HepG2 (cell line): Measurements from ENCODE around the gene KCNQ2. TPM values are rescaled to one million over a fixed set of nuclear protein-coding genes. Genes with fewer than 3 reads are reported as not detected.
A peak's percentile ranks its signal among the peaks of the same experiment; 100 is the strongest.

ENCODE experiments used
- ATAC-seq: fragments of 200-7000 bp; cut with Tn5 transposase; 3 replicates; pipeline ENCODE4 v1.9.1; 2020; ENCODE audit warnings: mild to moderate bottlenecking, moderate library complexity
- BruUV-seq: library from RNA; stranded (reverse); fragments of 400-500 nt; replicated peaks from 2 replicates; lab custom pipeline; 2021; lab: Mats Ljungman, UMichigan
- CTCF ChIA-PET: fragments of 300-600 bp; formaldehyde crosslinking; extraction: SDS; loops from one replicate; lab custom pipeline; 2021; ENCODE audit warnings: low total read pairs, inconsistent platforms, low intra/inter-chr PET ratio; lab: Yijun Ruan, JAX
- POLR2A ChIA-PET: fragments of 350-600 bp; sonication (Branson Sonifier 250); formaldehyde crosslinking; loops from one replicate; lab custom pipeline; 2020; ENCODE audit warnings: antibody characterized with exemption, inconsistent platforms; lab: Yijun Ruan, JAX
- DNase-seq: peaks from one replicate; pipeline ENCODE4 v3.0.0-alpha.2; 2015; ENCODE audit warnings: low spot score
- FAIRE-seq: peaks from 3 replicates; lab custom pipeline; 2011; peaks lifted over from hg19 to GRCh38; lab: Jason Lieb, UNC
- H2AFZ ChIP-seq: one replicate; pipeline ENCODE4 v1.6.1; 2011; ENCODE audit warnings: low read length, inconsistent platforms
- H3K27ac ChIP-seq: fragments of 300-600 bp; 3 replicates; pipeline ENCODE4 v1.8.0; 2011; ENCODE audit warnings: mixed run types, mild to moderate bottlenecking, mixed read lengths, low read length, inconsistent platforms; ENCODE audit not compliant: insufficient read depth; ENCODE audit errors: extremely low read length
- H3K27me3 ChIP-seq, 2 experiments: fragments of 200-600 bp in 1 of 2; 2 replicates in 1 of 2; 3 replicates in 1 of 2; pipeline versions ENCODE4 v1.6.0 to v1.8.0; 2011; ENCODE audit warnings: low read length in 2 of 2, mild to moderate bottlenecking in 2 of 2, moderate library complexity in 2 of 2, inconsistent platforms in 1 of 2; ENCODE audit not compliant: insufficient read depth in 2 of 2, control insufficient read depth in 1 of 2
- H3K36me3 ChIP-seq, 2 experiments: fragments of 200-600 bp in 1 of 2; replicated peaks in 1 of 2; 2 replicates in 1 of 2; 3 replicates in 1 of 2; pipeline versions ENCODE4 v1.5.1 to v1.8.0; 2011; ENCODE audit warnings: low read length in 2 of 2, inconsistent platforms in 1 of 2; ENCODE audit not compliant: insufficient read depth in 2 of 2, control insufficient read depth in 1 of 2
- H3K4me1 ChIP-seq: 2 replicates; pipeline ENCODE4 v1.5.1; 2012; ENCODE audit warnings: low read length, inconsistent platforms; ENCODE audit not compliant: insufficient read depth
- H3K4me2 ChIP-seq: 2 replicates; pipeline ENCODE4 v1.6.0; 2011; ENCODE audit warnings: low read depth, low read length, inconsistent platforms
- H3K4me3 ChIP-seq, 3 experiments: fragments of 200-600 bp in 1 of 3; sonication (generic), shearing (Covaris generic) in 1 of 3; replicated peaks in 1 of 3; 2 replicates each; pipeline ENCODE4 v1.5.1; 2011 to 2016; ENCODE audit warnings: low read length in 3 of 3, inconsistent platforms in 2 of 3, low read depth in 2 of 3, mild to moderate bottlenecking in 2 of 3, control low read depth in 1 of 3, mixed read lengths in 1 of 3; ENCODE audit not compliant: insufficient read depth in 1 of 3
- H3K79me2 ChIP-seq: one replicate; pipeline ENCODE4 v1.6.1; 2011; ENCODE audit warnings: low read length, inconsistent platforms; ENCODE audit not compliant: insufficient read depth
- H3K9ac ChIP-seq: 2 replicates; pipeline ENCODE4 v1.6.0; 2011; ENCODE audit warnings: mild to moderate bottlenecking, low read depth, low read length, inconsistent platforms; ENCODE audit not compliant: insufficient read depth
- H3K9me3 ChIP-seq: 2 replicates; pipeline ENCODE4 v1.5.1; 2012; ENCODE audit warnings: mild to moderate bottlenecking, low read length
- H4K20me1 ChIP-seq: 2 replicates; pipeline ENCODE4 v1.6.0; 2011; ENCODE audit warnings: inconsistent platforms, mild to moderate bottlenecking, low read length, moderate library complexity; ENCODE audit not compliant: insufficient read depth
- AGO2 ChIP-seq: fragments of 200-400 bp; formaldehyde crosslinking; optimal IDR thresholded peaks from 2 replicates; pipeline ENCODE3; 2017; ENCODE audit warnings: mild to moderate bottlenecking, low read depth, low read length, moderate library complexity
- FOXA3 ChIP-seq: IDR thresholded peaks from 2 replicates; pipeline ENCODE4 v1.6.1; 2016; ENCODE audit warnings: missing genetic modification reagents, missing compliant biosample characterization
- HES4 ChIP-seq: sonication (generic); formaldehyde crosslinking; IDR thresholded peaks from 2 replicates; pipeline ENCODE4 v1.9.0; 2021; ENCODE audit warnings: mild to moderate bottlenecking, missing genetic modification reagents, borderline replicate concordance
- NONO ChIP-seq, 2 experiments: fragments of 450-650 bp in 1 of 2; sonication (generic) in 1 of 2; formaldehyde crosslinking in 1 of 2; IDR thresholded peaks in 1 of 2; conservative IDR thresholded peaks in 1 of 2; 2 replicates each; pipeline versions ENCODE4 v1.6.1 to v1.8.0; 2017 to 2022; ENCODE audit warnings: mild to moderate bottlenecking in 1 of 2, missing genetic modification reagents in 1 of 2, moderate library complexity in 1 of 2
- NR2C2 ChIP-seq: sonication (generic); formaldehyde crosslinking; IDR thresholded peaks from 2 replicates; pipeline ENCODE4 v1.4.0; 2020; ENCODE audit warnings: missing genetic modification reagents, mild to moderate bottlenecking, moderate library complexity, borderline replicate concordance
- PRPF4 ChIP-seq: fragments of 200-400 bp; formaldehyde crosslinking; IDR thresholded peaks from 2 replicates; pipeline ENCODE4 v1.6.1; 2016; ENCODE audit warnings: low read length, low read depth; ENCODE audit not compliant: poor library complexity, severe bottlenecking
- RFX1 ChIP-seq: fragments of 450-650 bp; IDR thresholded peaks from 2 replicates; pipeline ENCODE4 v1.6.1; 2017
- RXRA ChIP-seq: sonication (generic); formaldehyde crosslinking; IDR thresholded peaks from 2 replicates; pipeline ENCODE4 v1.5.1; 2020; ENCODE audit warnings: missing genetic modification reagents
- SMYD3 ChIP-seq: sonication (generic); formaldehyde crosslinking; IDR thresholded peaks from 2 replicates; pipeline ENCODE4 v1.8.1; 2023; ENCODE audit warnings: mild to moderate bottlenecking, missing genetic modification reagents
- SOX5 ChIP-seq: IDR thresholded peaks from 2 replicates; pipeline ENCODE4 v1.6.1; 2016; ENCODE audit warnings: borderline replicate concordance
- ZNF143 ChIP-seq: sonication (generic); formaldehyde crosslinking; IDR thresholded peaks from 2 replicates; pipeline ENCODE4 v1.4.0; 2020; ENCODE audit warnings: missing genetic modification reagents
- ZNF232 ChIP-seq: sonication (generic); formaldehyde crosslinking; IDR thresholded peaks from 2 replicates; pipeline ENCODE4 v1.4.0; 2020; ENCODE audit warnings: missing genetic modification reagents, borderline replicate concordance
- ZNF3 ChIP-seq: IDR thresholded peaks from 2 replicates; pipeline ENCODE4 v1.7.0; 2017; ENCODE audit warnings: inconsistent platforms
- ZNF678 ChIP-seq: sonication (generic); formaldehyde crosslinking; IDR thresholded peaks from 2 replicates; pipeline ENCODE4 v1.4.0; 2020; ENCODE audit warnings: mild to moderate bottlenecking, missing genetic modification reagents
- ZNF761 ChIP-seq: sonication (generic); formaldehyde crosslinking; conservative IDR thresholded peaks from 2 replicates; pipeline ENCODE4 v1.4.0; 2020; ENCODE audit warnings: mild to moderate bottlenecking, missing genetic modification reagents
- ZNF773 ChIP-seq: sonication (generic); formaldehyde crosslinking; IDR thresholded peaks from 2 replicates; pipeline ENCODE4 v1.4.0; 2020; ENCODE audit warnings: missing genetic modification reagents, borderline replicate concordance
- WGBS: methylation state at CpG from one replicate; pipeline ENCODE4 v1.1.6; 2017; ENCODE audit warnings: low lambda C conversion rate; 5-methylcytosine and 5-hydroxymethylcytosine counted together
- in situ Hi-C: cut with HindIII; loops from 2 replicates; pipeline ENCODE4 v1.10.0; 2017; ENCODE audit warnings: low pct_unique_long_range_greater_than_20kb; ENCODE audit not compliant: extremely low pct_ligation_motif_present
- intact Hi-C: fragments of 100-400 bp; cut with micrococcal nuclease; formaldehyde crosslinking; loops from one replicate; pipeline ENCODE4 v1.10.0; 2022; ENCODE audit not compliant: unreplicated experiment
- polyA plus RNA-seq, 8 experiments: library from polyadenylated mRNA; depleted of rRNA in 3 of 8; stranded (reverse) in 7 of 8; unstranded in 1 of 8; fragments of >200 nt; fragmentation: Illumina TruSeq in 4 of 8; extraction: Trizol in 4 of 8; gene quantifications; 2 replicates each; pipeline versions ENCODE4 v1.2.1 to v1.2.3, GENCODE V29; 2011 to 2016; ENCODE audit warnings: low read depth in 4 of 8, missing spikeins in 1 of 8, mixed read lengths in 1 of 8; ENCODE audit not compliant: insufficient read depth in 1 of 8
- total RNA-seq, 5 experiments: library from RNA; depleted of rRNA; stranded (reverse); fragments of >200 nt; fragmentation: Illumina TruSeq; extraction: Trizol; gene quantifications; 2 replicates each; pipeline ENCODE4 v1.2.3, GENCODE V29; 2016; ENCODE audit warnings: low read depth in 1 of 5
- TF ChIP-seq, protein P1 (sequence below): sonication (generic); formaldehyde crosslinking; IDR thresholded peaks from 2 replicates; pipeline ENCODE4 v1.5.0; 2020; ENCODE audit warnings: missing genetic modification reagents
- TF ChIP-seq, protein P2 (sequence below): sonication (generic); formaldehyde crosslinking; IDR thresholded peaks from 2 replicates; pipeline ENCODE4 v1.4.0; 2020; ENCODE audit warnings: missing genetic modification reagents
- TF ChIP-seq, protein P3 (sequence below): sonication (generic); formaldehyde crosslinking; IDR thresholded peaks from 2 replicates; pipeline ENCODE4 v1.5.0; 2020; ENCODE audit warnings: missing genetic modification reagents, mild to moderate bottlenecking, borderline replicate concordance

Gene KCNQ2
- total and polyA plus RNA-seq, 2 of the 13 experiments (the other 11 are each of a cell fraction or from before 2014, with no cell fraction given) = not detected

DNA sequence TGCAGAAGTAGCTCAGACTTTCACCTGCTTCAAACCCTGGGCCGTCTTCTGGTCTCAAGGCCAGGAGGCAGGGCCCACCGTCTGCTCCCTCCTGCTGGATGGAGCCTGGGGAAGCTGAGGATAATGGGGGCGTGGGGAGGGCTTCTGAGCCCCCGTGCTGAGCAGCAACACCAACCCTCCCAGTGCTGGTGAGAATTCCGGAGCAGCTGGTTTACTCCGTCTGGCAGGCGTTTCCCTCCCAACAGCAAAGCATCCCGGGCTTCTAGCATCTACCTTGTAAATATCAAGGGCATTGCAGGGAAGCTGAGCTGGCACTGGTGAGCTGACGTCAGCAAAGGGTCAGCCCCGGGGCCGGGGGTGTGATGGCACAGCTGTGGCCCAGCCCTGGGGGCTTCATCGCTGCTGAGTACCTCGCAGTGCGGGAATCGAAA is 94.5 kb downstream of the KCNQ2 start (continued):
- TF ChIP-seq, protein P1, sequence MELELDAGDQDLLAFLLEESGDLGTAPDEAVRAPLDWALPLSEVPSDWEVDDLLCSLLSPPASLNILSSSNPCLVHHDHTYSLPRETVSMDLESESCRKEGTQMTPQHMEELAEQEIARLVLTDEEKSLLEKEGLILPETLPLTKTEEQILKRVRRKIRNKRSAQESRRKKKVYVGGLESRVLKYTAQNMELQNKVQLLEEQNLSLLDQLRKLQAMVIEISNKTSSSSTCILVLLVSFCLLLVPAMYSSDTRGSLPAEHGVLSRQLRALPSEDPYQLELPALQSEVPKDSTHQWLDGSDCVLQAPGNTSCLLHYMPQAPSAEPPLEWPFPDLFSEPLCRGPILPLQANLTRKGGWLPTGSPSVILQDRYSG (CRISPR knock-in tag) = no peak
- 0 out of 2 replicates have a peak, but pooled peaks have one; percentile 53 for TF ChIP-seq ZNF773 (CRISPR knock-in tag)

DNA sequence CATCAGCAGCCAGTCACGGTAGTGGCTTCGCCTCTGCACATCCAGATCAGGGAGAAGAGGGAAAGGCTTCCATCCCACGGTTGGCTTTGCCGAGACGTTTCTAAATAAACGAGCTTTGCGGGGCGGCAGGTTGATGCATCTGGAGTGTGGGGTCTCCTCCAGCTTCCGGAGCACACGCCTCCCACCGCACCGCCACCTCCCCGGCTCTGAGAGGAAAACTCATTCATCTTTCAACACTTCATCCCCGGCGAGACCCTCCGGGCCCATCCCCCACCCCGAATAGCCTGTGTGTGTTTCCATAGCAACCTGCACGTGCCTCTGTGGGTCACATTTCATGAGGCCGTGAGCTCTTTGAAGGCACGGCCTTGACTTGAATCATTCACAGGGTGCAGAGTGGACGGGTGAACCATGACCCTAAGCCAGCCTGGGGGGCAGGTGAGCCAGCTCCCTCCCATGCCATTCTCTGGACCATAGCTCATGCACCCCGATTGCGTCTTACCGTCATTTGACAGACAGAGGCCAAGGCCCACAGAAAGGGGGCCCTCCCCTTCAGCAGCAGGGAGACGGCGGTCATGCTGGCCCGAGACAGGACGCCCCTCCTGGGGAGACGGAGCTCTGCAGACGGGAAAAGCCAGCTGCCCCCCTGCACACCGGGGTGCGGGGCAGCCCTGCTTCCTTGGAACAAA is 95.1 kb downstream of the KCNQ2 start:
- POLR2A ChIA-PET = interaction anchor here (0.7 to 1.8 kb wide), 3 partner anchors 13 to 68 kb away, joined by 3 to 7 read pairs (median 4); no protein-coding TSS in a partner anchor
- Histone ChIP-seq H3K27me3 (peaks cover 6 to 47% of the 10 kb centered on the region in 2 experiments; a peak in 4 of 5 replicates), H3K4me3 (no peak overlapping the region), H3K36me3 (no peaks in the 10 kb centered on the region), H3K4me2 (no peak overlapping the region), H3K79me2 (no peaks in the 10 kb centered on the region), H3K9ac (no peak overlapping the region), H2AFZ (no peak overlapping the region), H3K9me3 (no peaks in the 10 kb centered on the region), H4K20me1 (peaks cover 11% of the 10 kb centered on the region; the same call in 1 of the 2 replicates), H3K27ac (no peak overlapping the region), H3K4me1 (peaks cover 39% of the 10 kb centered on the region)
- in situ Hi-C loops (no loop called here), intact Hi-C loops (no loop called here)
- no TSS peak for BruUV-seq
- ATAC-seq (peak; percentile 28), DNase-seq (peak; percentile 65), FAIRE-seq (peak; percentile 49)
- CTCF ChIA-PET = interaction anchor here (3.9 kb wide), 1 partner anchor 67 kb away, joined by 18 read pairs; no protein-coding TSS in a partner anchor
- WGBS = 7% methylated on average over 30 of the region's 32 CpGs
- no peak for TF ChIP-seq AGO2
- TF ChIP-seq, protein P2, sequence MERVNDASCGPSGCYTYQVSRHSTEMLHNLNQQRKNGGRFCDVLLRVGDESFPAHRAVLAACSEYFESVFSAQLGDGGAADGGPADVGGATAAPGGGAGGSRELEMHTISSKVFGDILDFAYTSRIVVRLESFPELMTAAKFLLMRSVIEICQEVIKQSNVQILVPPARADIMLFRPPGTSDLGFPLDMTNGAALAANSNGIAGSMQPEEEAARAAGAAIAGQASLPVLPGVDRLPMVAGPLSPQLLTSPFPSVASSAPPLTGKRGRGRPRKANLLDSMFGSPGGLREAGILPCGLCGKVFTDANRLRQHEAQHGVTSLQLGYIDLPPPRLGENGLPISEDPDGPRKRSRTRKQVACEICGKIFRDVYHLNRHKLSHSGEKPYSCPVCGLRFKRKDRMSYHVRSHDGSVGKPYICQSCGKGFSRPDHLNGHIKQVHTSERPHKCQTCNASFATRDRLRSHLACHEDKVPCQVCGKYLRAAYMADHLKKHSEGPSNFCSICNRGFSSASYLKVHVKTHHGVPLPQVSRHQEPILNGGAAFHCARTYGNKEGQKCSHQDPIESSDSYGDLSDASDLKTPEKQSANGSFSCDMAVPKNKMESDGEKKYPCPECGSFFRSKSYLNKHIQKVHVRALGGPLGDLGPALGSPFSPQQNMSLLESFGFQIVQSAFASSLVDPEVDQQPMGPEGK (CRISPR knock-in tag) = peak; percentile 81
- no peak for TF ChIP-seq ZNF143
- TF ChIP-seq ZNF678 (CRISPR knock-in tag) = no peak
- no peak for TF ChIP-seq FOXA3 (CRISPR knock-in tag)
- TF ChIP-seq SOX5 (CRISPR knock-in tag) = no peak
- no peak for TF ChIP-seq ZNF3
- TF ChIP-seq RFX1 = peak; percentile 74
- 0 out of 2 replicates have a peak, but pooled peaks have one; percentile 50 for TF ChIP-seq HES4 (CRISPR knock-in tag)
- no peak for TF ChIP-seq SMYD3
- TF ChIP-seq NR2C2 (CRISPR knock-in tag) = peak; percentile 81
- no peak for TF ChIP-seq ZNF761
- TF ChIP-seq NONO (IDR thresholded peaks at IDR 0.05) = no peak
- peak; percentile 60; the same call in 1 of the 2 replicates for TF ChIP-seq NONO (CRISPR knock-in tag; conservative IDR thresholded peaks at IDR 0.05)
- no peak for TF ChIP-seq PRPF4
- TF ChIP-seq, protein P3, sequence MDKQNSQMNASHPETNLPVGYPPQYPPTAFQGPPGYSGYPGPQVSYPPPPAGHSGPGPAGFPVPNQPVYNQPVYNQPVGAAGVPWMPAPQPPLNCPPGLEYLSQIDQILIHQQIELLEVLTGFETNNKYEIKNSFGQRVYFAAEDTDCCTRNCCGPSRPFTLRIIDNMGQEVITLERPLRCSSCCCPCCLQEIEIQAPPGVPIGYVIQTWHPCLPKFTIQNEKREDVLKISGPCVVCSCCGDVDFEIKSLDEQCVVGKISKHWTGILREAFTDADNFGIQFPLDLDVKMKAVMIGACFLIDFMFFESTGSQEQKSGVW (CRISPR knock-in tag) = no peak
- TF ChIP-seq ZNF232 (CRISPR knock-in tag) = no peak
- TF ChIP-seq RXRA = 0 out of 2 replicates have a peak, but pooled peaks have one; percentile 27
